Measurements from ENCODE around the gene EVA1B.

EVA1B gene

GRCh38 chr1:36284061-36284460, 39.4 kb downstream of the EVA1B start:
- in situ Hi-C loops (cut with MboI; ENCODE audit: low sequenced_read_pairs): no loop called here

DNA sequence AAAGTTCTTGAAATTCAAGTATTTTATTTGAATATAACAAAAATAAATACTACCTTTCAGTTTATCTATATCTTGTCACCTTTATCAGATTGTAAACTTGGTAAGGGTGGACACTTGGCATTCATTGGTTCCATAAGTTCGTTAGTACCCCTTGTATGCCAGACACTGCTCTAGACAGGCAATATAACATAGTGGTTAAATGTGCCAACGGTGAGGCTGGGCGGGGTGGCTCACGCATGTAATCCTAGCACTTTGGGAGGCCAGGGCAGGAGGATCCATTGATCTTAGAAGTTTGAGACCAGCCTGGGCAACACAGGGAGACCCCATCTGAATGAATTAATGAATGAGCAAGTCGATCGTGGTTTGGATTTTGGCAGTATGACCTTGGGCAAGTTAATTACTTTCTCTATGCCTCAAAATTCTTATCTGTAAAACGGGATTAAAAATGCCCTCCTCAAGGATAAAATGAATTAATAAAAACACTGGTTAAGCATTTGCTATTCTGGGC, 43.6 kb downstream of the EVA1B start:
- in situ Hi-C loops (cut with MboI; ENCODE audit: low sequenced_read_pairs): no loop called here

DNA sequence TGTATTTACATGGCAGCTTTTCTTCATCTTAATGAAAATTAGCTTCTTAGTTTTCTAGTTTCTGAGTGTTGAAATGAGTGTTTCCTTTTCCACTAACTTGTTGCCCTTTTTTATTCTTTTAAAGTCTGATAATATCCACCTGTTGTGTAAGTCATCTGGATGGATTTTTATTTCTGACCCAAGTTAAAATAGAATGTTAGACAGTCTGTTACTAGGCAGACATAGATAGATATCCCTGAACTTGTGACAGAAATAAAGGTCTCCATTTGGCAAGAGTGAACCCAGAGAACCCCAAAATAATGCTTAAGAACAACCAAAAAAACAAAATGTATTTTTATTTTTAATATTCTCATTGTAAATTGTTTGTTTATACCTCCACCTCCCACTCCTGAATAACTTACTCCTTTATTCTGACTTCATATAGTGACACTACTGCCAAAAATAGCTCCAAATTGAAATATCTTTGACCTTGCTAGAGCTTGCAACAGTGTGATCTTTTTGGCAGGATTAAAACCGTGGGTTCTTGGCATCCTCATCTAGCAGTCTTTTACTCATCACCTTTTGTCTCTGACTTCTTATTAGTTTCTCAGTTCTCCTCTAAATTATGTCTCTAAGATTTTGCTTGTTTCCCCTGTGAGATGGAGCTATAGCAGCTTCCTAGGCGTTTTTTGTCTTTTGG, 44.2 kb downstream of the EVA1B start:
- in situ Hi-C loops (cut with MboI; ENCODE audit: low sequenced_read_pairs): no loop called here

DNA sequence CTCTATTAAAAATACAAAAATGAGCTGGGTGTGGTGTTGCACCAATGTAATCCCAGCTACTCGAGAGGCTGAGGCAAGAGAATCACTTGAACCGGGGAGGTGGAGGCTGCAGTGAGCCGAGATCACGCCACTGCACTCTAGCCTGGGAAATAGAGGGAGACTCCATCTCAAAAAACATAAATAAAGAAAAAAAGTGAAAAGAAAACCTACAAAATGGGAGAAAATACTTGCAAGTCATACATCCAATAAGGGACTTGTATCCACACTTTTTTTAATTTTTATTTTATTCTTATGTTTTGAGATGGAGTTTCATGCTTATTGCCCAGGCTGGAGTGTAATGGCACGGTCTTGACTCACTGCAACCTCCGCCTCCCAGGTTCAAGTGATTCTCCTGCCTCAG, 46.8 kb downstream of the EVA1B start:
- in situ Hi-C loops (cut with MboI; ENCODE audit: low sequenced_read_pairs): no loop called here

DNA sequence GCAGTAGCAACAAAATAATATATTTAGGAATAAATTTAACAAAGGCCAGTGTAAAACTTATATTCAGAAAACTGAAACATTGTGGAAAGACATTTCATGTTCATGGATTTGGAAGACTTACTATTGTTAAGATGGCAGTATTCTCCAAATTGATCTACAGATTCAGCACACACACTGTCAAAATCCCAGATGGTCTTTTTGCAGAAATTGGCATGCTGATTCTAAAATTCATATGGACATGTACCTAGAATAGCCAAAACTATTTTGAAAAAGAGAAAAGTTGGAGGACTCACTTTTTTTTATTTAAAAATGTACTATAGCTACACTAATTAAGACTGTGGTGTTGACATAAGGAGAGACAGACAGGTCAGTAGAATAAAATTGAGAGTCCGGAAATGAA, 49.2 kb downstream of the EVA1B start:
- in situ Hi-C loops (cut with MboI; ENCODE audit: low sequenced_read_pairs): no loop called here

DNA sequence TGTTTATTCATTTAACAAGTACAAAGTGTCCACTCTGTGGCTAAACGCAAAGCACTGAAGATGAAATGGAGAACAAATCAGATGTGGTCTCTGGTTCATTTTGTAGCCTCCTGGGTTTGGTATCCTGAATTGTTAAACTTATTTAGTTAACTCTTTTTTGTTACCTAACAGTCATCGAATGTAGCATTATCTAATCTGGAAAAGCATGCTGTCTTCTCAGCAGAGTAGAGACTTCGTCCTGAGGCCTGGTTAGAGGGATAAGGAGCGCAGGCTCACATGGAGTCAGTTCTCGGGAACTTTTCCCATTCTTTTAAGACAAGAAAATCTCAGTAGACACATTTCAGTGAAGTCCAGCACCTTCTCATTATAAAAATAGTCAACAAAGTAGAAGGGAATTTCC, 50.4 kb downstream of the EVA1B start:
- in situ Hi-C loops (cut with MboI; ENCODE audit: low sequenced_read_pairs): no loop called here

Data from hTERT RPE-1 (cell line).